GM21447 (cell line): ENCODE results near the gene NCSTN.
"Not testable (repeated sequence)": the region's sequence is repeated elsewhere in the genome, so short reads cannot be mapped to it uniquely, and the experiment has no call there.

ENCODE experiments used
- ATAC-seq: cut with Tn5 transposase; IDR thresholded peaks from one replicate; pipeline ENCODE4 v1.9.1; 2021; ENCODE audit not compliant: unreplicated experiment

Gene NCSTN

GRCh38 chr1:160370561-160371345 is 27.6 kb downstream of the NCSTN start:
- no peak for ATAC-seq

DNA sequence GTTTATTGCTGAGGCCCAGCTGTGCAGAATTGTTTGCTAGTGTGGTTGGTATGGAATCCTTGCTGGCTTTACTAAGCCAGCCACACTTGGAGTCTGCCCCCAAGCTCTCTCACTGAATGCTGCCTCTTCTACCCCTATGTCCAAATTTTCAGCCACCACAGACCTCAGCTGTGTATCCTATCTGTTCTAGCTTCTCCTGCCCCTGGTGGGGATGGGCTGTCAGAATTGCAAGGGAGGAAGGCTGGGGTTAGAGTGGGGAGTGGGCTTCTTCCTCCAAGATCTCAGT is 28.1 kb downstream of the NCSTN start:
- ATAC-seq, result no peak

GRCh38 chr1:160371756-160372155 is 28.6 kb downstream of the NCSTN start:
- no peak for ATAC-seq

GRCh38 chr1:160373696-160374095 is 30.5 kb downstream of the NCSTN start:
- ATAC-seq, result no peak

GRCh38 chr1:160374306-160375110 is 31.3 kb downstream of the NCSTN start:
- no peak for ATAC-seq

DNA sequence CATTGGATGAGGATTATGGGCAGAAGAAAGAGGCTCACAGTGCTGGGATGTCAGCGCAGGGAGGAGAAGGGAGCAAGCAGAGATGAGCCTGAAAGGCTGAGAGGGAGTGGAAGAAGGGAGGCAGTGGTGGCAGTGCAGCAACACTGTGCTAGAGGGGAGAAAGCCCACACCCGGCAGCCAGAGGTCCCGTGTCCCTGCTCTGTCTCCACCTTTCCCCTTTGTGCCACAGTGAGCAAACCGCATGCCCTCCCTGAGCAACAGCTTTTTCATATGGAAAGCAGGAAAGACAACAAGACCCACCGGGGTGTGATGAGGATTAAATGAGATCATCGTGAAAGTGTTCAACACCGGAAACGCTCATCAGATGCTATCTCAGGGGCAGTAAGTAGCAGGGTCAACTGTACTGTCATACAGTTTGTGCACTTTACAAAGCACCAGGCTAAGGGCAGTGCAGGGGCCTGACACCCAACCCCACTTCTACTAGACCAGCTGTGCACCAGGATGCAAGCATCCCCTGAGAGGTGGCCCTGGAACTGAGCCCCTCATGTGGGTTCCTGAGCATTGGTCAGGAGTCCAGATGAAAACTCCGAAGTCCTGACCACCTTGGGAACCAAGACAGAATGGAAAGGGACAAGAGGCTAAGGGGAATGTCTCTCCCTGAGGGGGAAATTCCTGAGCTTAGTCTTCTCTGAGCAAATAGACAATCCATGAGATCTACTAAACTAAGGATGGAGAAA is 32.8 kb downstream of the NCSTN start:
- no peak for ATAC-seq

- no peak for ATAC-seq
Measured at GRCh38 chr1:160376525-160377131, 33.4 kb downstream of the NCSTN start.

DNA sequence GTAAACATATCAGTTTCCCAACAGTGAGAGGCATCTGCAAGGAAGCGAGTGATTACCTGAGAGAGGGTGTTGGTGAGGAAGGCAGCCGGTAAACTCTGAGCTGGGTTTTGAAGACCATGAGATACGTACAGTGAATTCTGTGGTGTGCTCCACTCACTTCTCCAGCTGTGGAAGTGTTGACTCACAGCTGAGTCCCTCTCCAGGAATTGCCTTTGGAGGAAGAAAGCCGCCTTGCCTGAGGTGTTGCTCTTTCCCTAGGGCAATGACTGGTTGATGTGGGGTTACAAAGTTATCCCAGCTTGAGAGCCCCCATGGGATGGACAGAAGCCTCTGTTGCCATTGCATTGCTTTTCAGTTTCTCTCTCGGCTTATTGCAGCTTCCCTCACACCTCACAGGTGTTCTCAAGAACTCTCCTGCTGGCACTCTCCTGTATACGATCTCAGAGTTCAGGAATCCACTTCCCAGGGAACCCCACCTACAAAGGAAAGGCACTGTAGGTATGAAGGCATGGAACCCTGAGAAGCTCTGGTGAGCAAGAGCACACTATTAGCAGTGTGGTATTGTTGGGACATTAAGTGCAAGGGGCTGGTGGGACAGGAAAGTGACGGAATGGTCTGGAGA is 34.5 kb downstream of the NCSTN start:
- no peak for ATAC-seq

DNA sequence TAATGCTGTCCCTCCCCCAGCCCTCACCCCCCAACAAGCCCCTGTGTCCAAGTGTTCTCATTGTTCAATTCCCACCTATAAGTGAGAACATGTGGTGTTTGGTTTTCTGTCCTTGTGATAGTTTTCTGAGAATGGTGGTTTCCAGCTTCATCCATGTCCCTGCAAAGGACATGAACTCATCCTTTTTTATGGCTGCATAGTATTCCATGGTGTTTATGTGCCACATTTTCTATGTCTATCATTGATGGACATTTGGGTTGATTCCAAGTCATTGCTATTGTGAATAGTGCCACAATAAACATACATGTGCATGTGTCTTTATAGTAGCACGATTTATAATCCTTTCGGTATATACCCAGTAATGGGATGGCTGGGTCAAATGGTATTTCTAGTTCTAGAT is 41.6 kb downstream of the NCSTN start:
- ATAC-seq, result not testable (repeated sequence)

DNA sequence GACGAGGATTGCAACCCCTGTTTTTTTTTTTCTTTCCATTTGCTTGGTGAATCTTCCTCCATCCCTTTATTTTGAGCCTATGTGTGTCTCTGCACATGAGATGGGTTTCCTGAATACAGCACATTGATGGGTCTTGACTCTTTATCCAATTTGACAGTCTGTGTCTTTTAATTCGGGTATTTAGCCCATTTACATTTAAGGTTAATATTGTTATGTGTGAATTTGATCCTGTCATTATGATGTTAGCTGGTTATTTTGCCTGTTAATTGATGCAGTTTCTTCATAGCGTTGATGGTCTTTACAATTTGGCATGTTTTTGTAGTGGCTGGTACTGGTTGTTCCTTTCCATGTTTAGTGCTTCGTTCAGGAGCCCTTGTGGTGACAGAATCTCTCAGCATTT is 45.2 kb downstream of the NCSTN start:
- ATAC-seq, result not testable (repeated sequence)

GRCh38 chr1:160394673-160395072 is 51.5 kb downstream of the NCSTN start:
- no peak for ATAC-seq

DNA sequence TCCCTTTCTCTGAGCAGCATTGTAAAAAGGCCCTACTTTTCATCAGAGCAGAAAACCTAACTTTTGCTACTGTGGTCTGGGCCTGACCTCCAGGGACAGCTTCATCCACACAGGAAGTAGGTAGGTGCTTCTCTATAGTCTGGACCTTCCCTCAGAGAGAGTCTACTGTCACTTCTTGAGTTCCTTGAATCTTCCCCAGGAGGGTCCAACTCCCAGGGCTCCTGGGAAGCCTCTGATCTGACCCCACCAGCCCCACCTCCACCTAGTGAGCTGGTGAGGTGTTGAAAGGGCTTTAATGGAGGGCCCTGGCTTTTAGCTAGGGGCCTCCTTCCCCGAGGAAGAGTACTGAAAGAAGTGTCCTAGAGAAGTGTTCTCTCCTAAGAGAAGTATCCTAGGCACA is 54.5 kb downstream of the NCSTN start:
- no peak for ATAC-seq

- no peak for ATAC-seq
Measured at GRCh38 chr1:160398823-160399222, 55.6 kb downstream of the NCSTN start.

GRCh38 chr1:160399544-160400222 is 56.5 kb downstream of the NCSTN start:
- no peak for ATAC-seq

GRCh38 chr1:160400223-160400645 is 57.1 kb downstream of the NCSTN start, which contains the start of gene VANGL2:
Gene VANGL2 (plus strand): TSS chr1:160400564. CDS start chr1:160415838, 15,274 bp downstream.
- ATAC-seq, result no peak

DNA sequence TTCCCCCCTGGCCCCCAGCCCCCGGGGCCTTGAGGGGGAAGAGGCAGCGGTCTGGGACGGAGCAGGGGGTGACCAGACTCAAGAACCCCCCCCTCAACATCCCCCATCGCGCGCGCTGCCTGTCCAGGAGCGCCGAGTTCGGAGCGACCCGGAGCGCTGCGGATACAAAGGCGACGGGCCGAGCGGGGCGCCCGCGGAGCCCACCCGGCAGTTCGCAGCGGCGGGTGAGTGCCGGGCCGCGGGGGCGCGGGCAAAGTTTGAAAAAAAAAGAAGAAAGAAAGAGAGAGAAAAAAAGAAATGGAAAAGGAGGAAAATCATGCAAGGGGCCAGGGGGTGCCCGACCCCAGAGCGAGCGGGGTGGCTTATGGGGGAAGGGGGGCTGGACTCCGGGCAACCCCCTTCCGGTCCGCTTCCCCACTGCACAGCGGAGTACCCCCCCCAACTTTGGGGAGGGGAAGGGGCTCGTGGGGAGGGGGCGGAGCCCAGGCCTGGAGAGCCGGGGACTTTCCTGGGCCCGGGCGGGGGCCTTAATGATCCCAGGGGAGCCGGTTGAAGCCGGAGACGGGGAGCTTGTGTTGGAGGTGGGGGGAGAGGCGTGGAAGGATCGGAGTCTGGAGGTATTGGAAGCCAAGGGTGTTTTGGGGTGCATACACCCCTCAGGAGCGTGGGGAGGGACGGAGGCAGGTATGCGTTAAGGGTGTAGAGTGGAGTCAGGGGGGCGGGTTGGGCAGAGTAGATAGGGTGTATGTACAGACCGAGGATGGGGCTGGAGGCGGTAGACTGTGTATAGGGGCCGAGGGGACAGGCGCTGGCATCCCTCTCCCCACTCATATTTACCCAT is 57.7 kb downstream of the NCSTN start:
- no peak for ATAC-seq

DNA sequence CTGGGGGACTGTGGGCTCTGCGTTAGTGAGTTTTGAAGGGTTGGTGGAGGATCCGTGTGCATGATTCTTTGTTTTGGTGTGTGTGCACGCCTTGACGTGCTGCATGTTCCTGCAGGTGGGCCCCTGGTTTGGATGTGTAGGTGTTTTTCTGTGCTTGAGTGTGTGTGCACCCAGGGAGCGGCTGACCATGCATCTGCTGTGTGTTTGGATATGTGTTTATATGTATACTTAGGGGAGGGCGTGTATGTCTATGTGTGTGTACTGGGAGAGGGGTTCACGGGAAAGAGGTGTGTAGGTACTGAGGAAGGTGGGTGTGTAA is 58.3 kb downstream of the NCSTN start:
- ATAC-seq, result no peak

DNA sequence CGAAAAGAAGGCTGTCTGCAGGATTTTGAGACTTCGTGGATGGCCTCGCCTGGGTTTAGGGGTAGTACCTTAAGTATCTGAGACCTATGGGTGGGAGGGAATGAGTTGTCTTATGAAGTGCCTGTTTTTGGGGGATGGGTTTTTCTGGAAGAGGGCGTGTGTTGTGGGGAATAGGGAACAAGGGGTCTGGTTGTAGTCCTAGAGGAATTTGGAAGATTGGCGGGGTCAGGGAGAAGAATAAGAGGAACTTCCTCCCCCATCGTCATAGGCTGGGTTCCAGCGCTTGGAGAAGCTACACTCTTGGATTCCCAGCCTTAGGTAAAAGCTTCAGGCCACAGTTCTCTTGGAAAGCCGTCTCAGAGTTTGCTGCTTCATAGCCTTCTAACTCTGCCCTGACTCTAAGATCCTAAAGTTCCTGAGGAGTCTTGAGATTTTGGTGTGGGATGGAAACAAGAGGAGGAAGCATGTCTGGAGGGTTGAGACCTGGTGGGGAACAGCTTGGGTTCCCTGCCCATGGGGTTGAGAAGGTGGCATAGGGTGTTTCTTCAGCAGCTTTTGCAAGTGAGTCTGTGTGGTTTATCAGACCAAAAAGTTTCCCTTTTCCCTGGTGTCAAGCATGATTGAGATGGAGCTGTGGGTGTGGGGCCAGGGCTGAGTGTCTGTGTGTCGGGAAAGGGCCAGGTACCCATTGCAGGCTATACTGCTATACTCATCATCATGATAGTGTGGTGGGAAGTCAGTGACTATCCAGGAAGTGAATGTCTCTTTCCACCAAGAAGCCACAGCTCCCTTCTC is 59.0 kb downstream of the NCSTN start:
- no peak for ATAC-seq

DNA sequence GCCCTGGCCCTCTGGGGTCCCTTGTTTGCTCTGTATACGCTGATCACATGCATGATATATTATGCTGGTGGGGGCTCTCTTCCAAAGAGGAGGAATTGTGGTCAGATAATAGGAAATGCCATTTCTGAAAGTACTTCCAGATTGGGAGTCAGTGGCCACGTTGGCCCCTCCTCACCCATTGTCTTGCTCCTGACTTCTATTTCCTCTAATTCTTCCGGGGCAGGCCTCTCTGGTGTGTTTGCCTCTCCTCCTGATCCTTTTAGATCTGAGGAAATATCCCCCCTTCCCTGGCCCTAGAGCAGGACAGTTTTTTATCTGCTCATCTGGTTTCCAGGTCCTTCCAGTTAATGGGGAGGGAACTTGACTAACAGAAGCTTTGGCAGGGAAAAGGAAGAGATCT is 60.1 kb downstream of the NCSTN start:
- no peak for ATAC-seq
